H9 (cell line): ENCODE data around the gene SLC16A3. TPM values are rescaled to one million over a fixed set of nuclear protein-coding genes. Genes with fewer than 3 reads are reported as not detected.

ENCODE experiments used
- DNase-seq: peaks from one replicate; pipeline ENCODE4 v3.0.0-alpha.2; 2017
- H2AFZ ChIP-seq: one replicate; pipeline ENCODE4 v1.6.1; 2013; ENCODE audit warnings: mild to moderate bottlenecking, low read length, control low read depth, moderate library complexity
- H2AK5ac ChIP-seq: 2 replicates; pipeline ENCODE4 v1.6.1; 2013; ENCODE audit warnings: low read length, control low read depth, mixed read lengths; ENCODE audit not compliant: insufficient read length
- H2BK120ac ChIP-seq: one replicate; pipeline ENCODE4 v1.6.1; 2013; ENCODE audit warnings: low read depth, mild to moderate bottlenecking, low read length, control low read depth, inconsistent platforms; ENCODE audit not compliant: poor library complexity, severe bottlenecking
- H2BK12ac ChIP-seq: 2 replicates; pipeline ENCODE4 v1.6.1; 2013; ENCODE audit warnings: low read length, control low read depth, mixed read lengths, low read depth; ENCODE audit not compliant: insufficient read length
- H2BK15ac ChIP-seq: 2 replicates; pipeline ENCODE4 v1.6.1; 2013; ENCODE audit warnings: low read depth, low read length, control low read depth
- H2BK20ac ChIP-seq: one replicate; pipeline ENCODE4 v1.6.1; 2013; ENCODE audit warnings: low read depth, mild to moderate bottlenecking, low read length, control low read depth, inconsistent platforms; ENCODE audit not compliant: poor library complexity, severe bottlenecking
- H2BK5ac ChIP-seq: 2 replicates; pipeline ENCODE4 v1.6.1; 2013; ENCODE audit warnings: low read length, control low read depth, mixed read lengths; ENCODE audit not compliant: insufficient read length
- H3K14ac ChIP-seq: 2 replicates; pipeline ENCODE4 v1.6.1; 2013; ENCODE audit warnings: low read length, control low read depth; ENCODE audit not compliant: insufficient read depth
- H3K18ac ChIP-seq: 2 replicates; pipeline ENCODE4 v1.6.1; 2013; ENCODE audit warnings: low read depth, mild to moderate bottlenecking, mixed read lengths, low read length, control low read depth; ENCODE audit not compliant: insufficient read length
- H3K23ac ChIP-seq: 2 replicates; pipeline ENCODE4 v1.6.1; 2013; ENCODE audit warnings: low read length, control low read depth, mixed read lengths, low read depth; ENCODE audit not compliant: insufficient read length
- H3K23me2 ChIP-seq: 2 replicates; pipeline ENCODE4 v1.6.1; 2013; ENCODE audit warnings: low read depth, mild to moderate bottlenecking, mixed read lengths, low read length, control low read depth; ENCODE audit not compliant: insufficient read length, poor library complexity, severe bottlenecking
- H3K27ac ChIP-seq: 2 replicates; pipeline ENCODE4 v1.5.1; 2013; ENCODE audit warnings: low read length, control low read depth, mixed read lengths, low read depth; ENCODE audit not compliant: insufficient read length
- H3K27me3 ChIP-seq: 2 replicates; pipeline ENCODE4 v1.6.1; 2013; ENCODE audit warnings: low read length, control low read depth, inconsistent platforms; ENCODE audit not compliant: insufficient read depth
- H3K4ac ChIP-seq: 2 replicates; pipeline ENCODE4 v1.6.1; 2013; ENCODE audit warnings: low read depth, mild to moderate bottlenecking, control low read depth, inconsistent platforms, low read length, moderate library complexity
- H3K4me1 ChIP-seq: 2 replicates; pipeline ENCODE4 v1.6.1; 2013; ENCODE audit warnings: low read length, control low read depth, inconsistent platforms; ENCODE audit not compliant: insufficient read depth
- H3K4me2 ChIP-seq: 2 replicates; pipeline ENCODE4 v1.6.1; 2013; ENCODE audit warnings: low read length, control low read depth, mixed read lengths; ENCODE audit not compliant: insufficient read length, insufficient read depth
- H3K56ac ChIP-seq: 2 replicates; pipeline ENCODE4 v1.6.1; 2013; ENCODE audit warnings: low read depth, mild to moderate bottlenecking, mixed read lengths, low read length, control low read depth; ENCODE audit not compliant: insufficient read length
- H3K79me1 ChIP-seq: 2 replicates; pipeline ENCODE4 v1.6.1; 2013; ENCODE audit warnings: low read depth, mild to moderate bottlenecking, moderate library complexity, low read length, control low read depth, inconsistent platforms; ENCODE audit not compliant: insufficient read depth, poor library complexity, severe bottlenecking
- H3K79me2 ChIP-seq: 2 replicates; pipeline ENCODE4 v1.6.1; 2013; ENCODE audit warnings: low read length, control low read depth, inconsistent platforms; ENCODE audit not compliant: insufficient read depth
- H3K9ac ChIP-seq: 2 replicates; pipeline ENCODE4 v1.6.1; 2013; ENCODE audit warnings: low read length, control low read depth, mixed read lengths; ENCODE audit not compliant: insufficient read length; ENCODE audit errors: extremely low read depth
- H3K9me3 ChIP-seq: one replicate; pipeline ENCODE4 v1.6.1; 2013; ENCODE audit warnings: low read depth, low read length, inconsistent platforms; ENCODE audit not compliant: control insufficient read depth
- H3T11ph ChIP-seq: one replicate; pipeline ENCODE4 v1.6.1; 2013; ENCODE audit warnings: mild to moderate bottlenecking, low read length, control low read depth, inconsistent platforms
- H4K20me1 ChIP-seq: one replicate; pipeline ENCODE4 v1.6.1; 2013; ENCODE audit not compliant: control insufficient read depth, insufficient read length, insufficient read depth
- H4K5ac ChIP-seq: 2 replicates; pipeline ENCODE4 v1.6.1; 2013; ENCODE audit warnings: low read depth, mild to moderate bottlenecking, mixed read lengths, low read length, control low read depth; ENCODE audit not compliant: insufficient read length
- H4K8ac ChIP-seq: replicated peaks from 2 replicates; pipeline ENCODE4 v1.6.1; 2013; ENCODE audit warnings: low read length, control low read depth, mixed read lengths, low read depth; ENCODE audit not compliant: insufficient read length
- H4K91ac ChIP-seq: 2 replicates; pipeline ENCODE4 v1.6.1; 2013; ENCODE audit warnings: low read depth, mild to moderate bottlenecking, moderate library complexity, mixed read lengths, low read length, control low read depth; ENCODE audit not compliant: insufficient read length
- H3K27ac Mint-ChIP-seq, 3 experiments: 2 replicates in 2 of 3; 3 replicates in 1 of 3; pipeline ENCODE4 v1.8.0; 2020 to 2021; ENCODE audit warnings: mixed read lengths in 3 of 3, mild to moderate bottlenecking in 1 of 3, moderate library complexity in 1 of 3
- H3K27me3 Mint-ChIP-seq: 2 replicates; pipeline ENCODE4 v1.8.0; 2021; ENCODE audit warnings: low read depth, mild to moderate bottlenecking, moderate library complexity, mixed read lengths
- H3K36me3 Mint-ChIP-seq, 3 experiments: 2 replicates in 2 of 3; 3 replicates in 1 of 3; pipeline ENCODE4 v1.8.0; 2020 to 2021; ENCODE audit warnings: low read depth in 3 of 3, mixed read lengths in 3 of 3; ENCODE audit not compliant: insufficient read depth in 1 of 3
- H3K4me1 Mint-ChIP-seq, 2 experiments: 2 replicates each; pipeline ENCODE4 v1.8.0; 2020; ENCODE audit warnings: mixed read lengths in 2 of 2
- H3K4me3 Mint-ChIP-seq, 2 experiments: 2 replicates in 1 of 2; 3 replicates in 1 of 2; pipeline ENCODE4 v1.8.0; 2020 to 2021; ENCODE audit warnings: mild to moderate bottlenecking in 2 of 2, mixed read lengths in 2 of 2, moderate library complexity in 1 of 2
- H3K9me3 Mint-ChIP-seq, 2 experiments: 2 replicates in 1 of 2; 3 replicates in 1 of 2; pipeline ENCODE4 v1.8.0; 2020; ENCODE audit warnings: mild to moderate bottlenecking in 2 of 2, mixed read lengths in 2 of 2, moderate library complexity in 1 of 2
- CTCF ChIP-seq: fragments of 200-600 bp; sonication (generic); conservative IDR thresholded peaks from 3 replicates; pipeline ENCODE4 v1.8.0; 2021; ENCODE audit warnings: antibody characterized with exemption, mild to moderate bottlenecking
- WGBS: extraction: QIAGEN DNeasy Blood & Tissue Kit; methylation state at CpG from one replicate; pipeline ENCODE4 v1.1.7; 2013; ENCODE audit warnings: missing lambda C conversion rate, low lambda C conversion rate, mixed read lengths; ENCODE audit not compliant: insufficient read length; ENCODE audit errors: extremely low coverage; 5-methylcytosine and 5-hydroxymethylcytosine counted together
- total RNA-seq: library from RNA; stranded (reverse); gene quantifications from 2 replicates; pipeline ENCODE4 v1.2.1, GENCODE V29; 2021

Gene SLC16A3
- total RNA-seq, 1 experiment from 2014 or later = 28.4 TPM

GRCh38 chr17:82243648-82244412 lies 15.0 kb downstream of the SLC16A3 start:
- no peaks in the 10 kb centered on the region for H4K20me1 ChIP-seq

More at GRCh38 chr17:82243648-82244412, 15.0 kb downstream of the SLC16A3 start:
- no CpG with 5 or more reads among the region's 19 CpGs for WGBS
- Histone ChIP-seq H3T11ph (no peak overlapping the region), H3K27ac (no peak overlapping the region), H4K5ac (no peak overlapping the region), H3K79me2 (peaks cover 2% of the 10 kb centered on the region; the same call in 1 of the 2 replicates), H3K4me2 (no peak overlapping the region), H3K79me1 (no peaks in the 10 kb centered on the region), H3K9ac (no peak overlapping the region), H2BK20ac (no peak overlapping the region), H3K56ac (no peak overlapping the region), H2BK12ac (no peak overlapping the region), H3K14ac (no peak overlapping the region), H3K9me3 (no peaks in the 10 kb centered on the region), H3K18ac (no peak overlapping the region), H2BK5ac (no peak overlapping the region), H3K4me1 (no peaks in the 10 kb centered on the region), H2AK5ac (no peak overlapping the region), H3K23me2 (no peaks in the 10 kb centered on the region), H3K27me3 (no peaks in the 10 kb centered on the region), H2BK15ac (no peak overlapping the region), H3K4ac (no peak overlapping the region), H3K23ac (no peak overlapping the region), H4K91ac (no peak overlapping the region), H2AFZ (no peak overlapping the region), H4K8ac (no peak overlapping the region), H2BK120ac (no peak overlapping the region)
- peak overlapping the region; percentile 16 to 86 (median 64); a peak in 4 of 7 replicates for H3K27ac Mint-ChIP-seq
- no peak for DNase-seq
- no peaks in the 10 kb centered on the region for H3K9me3 Mint-ChIP-seq
- H3K27me3 Mint-ChIP-seq = peaks cover 1% of the 10 kb centered on the region; the same call in 1 of the 2 replicates
- no peak for TF ChIP-seq CTCF
- peaks cover 0 to 5% of the 10 kb centered on the region in 2 experiments; a peak in 3 of 4 replicates for H3K4me1 Mint-ChIP-seq
- no peak overlapping the region for H3K4me3 Mint-ChIP-seq
- H3K36me3 Mint-ChIP-seq = peaks cover 31 to 75% (median 65%) of the 10 kb centered on the region in 3 experiments; a peak in 6 of 7 replicates
